DMS153 treated with DMSO at 0.1 percent for 48 hours (cell line): ENCODE results near the gene OPN4.
A peak's percentile ranks its signal among the peaks of the same experiment; 100 is the strongest.

Experiments used
- DNase-seq: peaks from one replicate; lab custom pipeline; 2025; ENCODE audit not compliant: unreplicated experiment; lab: John Stamatoyannopoulos, UW

The OPN4 gene

DNA sequence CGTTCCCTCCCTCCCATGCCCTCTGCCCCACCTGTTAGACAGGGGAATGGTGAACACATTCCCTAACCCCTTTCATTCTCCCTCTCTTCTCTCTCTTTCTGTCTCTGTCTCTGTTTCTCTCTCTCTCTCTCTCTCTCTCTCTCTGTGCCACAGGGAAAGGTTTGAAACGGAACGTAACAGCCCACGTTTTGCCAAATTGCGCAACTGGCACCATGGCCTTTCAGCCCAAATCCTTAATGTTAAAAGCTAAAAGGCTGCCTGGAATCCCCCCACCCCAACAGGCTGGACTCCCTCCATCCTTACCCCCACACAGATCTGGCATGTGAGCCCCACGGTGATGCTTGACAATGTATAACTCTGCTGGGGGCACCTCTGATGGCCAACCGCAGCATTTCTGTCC lies 44.8 kb downstream of the OPN4 start:
- DNase-seq: no peak

DNA sequence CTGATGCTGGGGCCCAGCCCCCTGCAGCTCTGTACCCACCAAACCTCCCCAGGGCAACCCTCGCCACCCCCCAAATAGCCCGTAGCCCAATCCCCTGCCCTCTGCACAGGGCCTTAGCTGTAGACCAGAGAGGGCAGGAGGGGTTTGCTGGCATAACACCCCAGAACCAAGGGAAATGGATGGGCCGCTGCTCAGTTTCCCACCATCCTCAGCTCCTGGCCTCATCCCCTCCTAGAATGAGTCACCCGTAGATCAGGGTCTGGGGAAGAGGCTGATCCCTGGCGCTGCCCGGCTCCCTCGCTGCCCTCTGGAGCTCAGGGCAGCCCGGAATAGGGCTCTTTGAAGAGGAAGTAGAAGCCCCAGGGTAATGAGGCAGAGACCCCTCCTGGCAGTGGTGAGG lies 45.2 kb downstream of the OPN4 start:
- DNase-seq: no peak

DNA sequence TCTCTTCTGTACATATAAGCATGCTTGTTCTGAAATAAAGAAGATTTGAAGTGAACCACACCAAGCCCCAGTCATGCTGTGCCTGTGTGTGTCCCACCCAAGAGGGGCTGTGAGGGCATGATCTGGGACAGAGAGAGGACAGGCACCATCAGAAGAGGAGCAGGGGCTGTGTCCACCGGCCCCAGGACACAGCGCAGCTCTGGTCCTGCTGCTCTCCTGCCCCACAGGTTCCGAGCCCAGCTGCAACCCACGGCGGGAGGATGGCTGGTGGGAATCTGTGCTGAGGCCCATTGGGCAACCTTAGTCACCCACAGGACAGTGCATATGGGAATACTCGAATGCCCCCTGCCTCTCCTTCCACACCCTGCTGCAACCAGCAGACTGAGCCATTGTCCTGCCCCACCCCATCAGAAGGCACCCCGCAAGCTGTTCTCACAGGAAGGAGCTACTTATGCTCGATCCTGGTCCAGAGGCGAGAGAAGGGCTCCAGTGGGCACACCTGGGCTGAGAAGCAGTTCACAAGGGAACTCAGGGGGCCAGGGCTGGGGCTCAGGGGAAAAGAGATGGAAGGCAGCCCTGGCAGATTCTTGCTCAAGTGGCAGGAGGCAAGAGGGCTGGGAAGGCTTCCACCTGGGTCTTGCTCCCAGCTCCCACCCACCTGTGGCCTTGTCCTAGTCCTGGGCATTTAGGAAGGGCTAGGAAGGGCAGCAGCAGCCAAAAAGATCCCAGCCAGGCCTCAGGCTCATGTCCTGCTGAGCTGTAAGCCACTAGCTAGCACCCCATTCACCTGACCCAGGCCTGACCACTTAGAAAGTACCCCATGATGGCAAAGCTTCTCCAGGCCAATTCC lies 45.9 kb downstream of the OPN4 start:
- DNase-seq: no peak

DNA sequence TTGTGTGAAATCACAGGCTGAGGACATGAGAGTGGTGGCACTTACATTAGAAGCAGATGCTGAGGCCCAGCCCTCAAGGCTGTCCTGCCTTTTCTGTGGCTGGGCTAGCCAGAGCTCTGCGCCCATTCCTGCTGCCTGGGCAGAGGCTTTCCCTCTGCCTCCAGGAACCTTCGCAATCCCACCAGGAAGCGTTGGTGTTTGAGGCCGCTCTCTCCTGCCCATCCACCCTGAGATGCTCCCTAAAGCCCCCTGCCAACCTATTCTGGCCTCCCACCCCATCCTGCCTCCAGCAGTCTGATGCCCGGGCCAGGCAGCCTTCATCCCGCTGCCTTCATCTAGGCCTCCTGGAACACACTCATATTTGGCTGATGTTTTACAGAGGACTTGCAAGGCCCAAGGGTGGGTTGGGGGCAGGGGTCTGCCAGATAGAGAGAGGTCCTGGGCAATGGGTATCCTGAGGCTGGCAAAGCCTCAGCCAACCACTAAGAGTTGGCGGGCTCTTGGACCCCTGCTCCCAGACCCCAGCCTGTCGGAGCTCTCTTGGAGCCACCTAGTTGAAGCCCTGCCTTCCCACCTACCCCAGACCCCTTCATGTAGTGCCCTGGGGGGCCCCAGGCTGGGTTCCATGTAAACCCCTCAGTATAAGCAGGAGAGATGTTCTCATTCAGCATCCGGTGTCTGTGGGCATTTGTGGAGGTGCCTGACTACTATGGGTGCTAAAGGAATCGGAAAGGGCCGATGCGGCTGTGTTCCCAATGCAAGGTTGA lies 46.7 kb downstream of the OPN4 start:
- no peak for DNase-seq

DNA sequence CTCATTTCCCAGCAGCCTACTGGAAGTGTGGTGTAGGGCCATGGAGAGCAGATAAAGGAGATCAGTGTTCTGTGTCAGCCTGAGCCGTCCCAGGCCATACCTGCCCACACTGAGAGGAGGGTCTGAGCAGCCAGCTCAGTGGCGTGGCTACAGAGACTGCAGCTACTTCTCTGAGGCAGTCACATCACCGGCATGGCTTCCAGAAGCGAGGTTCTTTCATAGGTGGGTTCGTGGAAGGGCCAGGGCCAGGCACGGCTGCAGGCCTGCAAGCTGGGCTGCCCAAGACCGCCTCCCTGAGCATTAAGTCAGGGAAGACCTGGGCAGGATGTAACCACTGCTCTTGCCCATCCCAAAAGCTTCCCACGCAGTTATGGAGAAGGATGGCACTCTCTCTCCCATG lies 48.8 kb downstream of the OPN4 start:
- DNase-seq: no peak

DNA sequence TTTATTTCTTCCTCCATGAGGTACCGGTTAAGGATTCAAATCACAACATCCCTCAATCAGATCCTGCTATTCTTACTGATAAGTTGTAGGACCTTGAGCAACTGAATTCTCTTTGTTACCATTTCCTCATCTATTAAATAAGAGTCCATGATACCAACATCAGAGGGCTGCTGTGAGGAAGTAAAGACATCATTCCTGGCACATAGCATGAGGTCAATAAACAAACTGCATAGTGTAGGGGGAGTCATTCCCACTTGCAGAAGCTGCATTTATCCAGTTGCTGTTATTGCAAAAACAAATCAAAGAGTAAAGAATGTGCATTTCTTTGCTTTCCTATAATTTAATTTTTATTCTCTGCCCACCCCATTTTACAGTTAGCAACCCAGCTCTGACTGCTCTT lies 50.8 kb downstream of the OPN4 start:
- no peak for DNase-seq

DNA sequence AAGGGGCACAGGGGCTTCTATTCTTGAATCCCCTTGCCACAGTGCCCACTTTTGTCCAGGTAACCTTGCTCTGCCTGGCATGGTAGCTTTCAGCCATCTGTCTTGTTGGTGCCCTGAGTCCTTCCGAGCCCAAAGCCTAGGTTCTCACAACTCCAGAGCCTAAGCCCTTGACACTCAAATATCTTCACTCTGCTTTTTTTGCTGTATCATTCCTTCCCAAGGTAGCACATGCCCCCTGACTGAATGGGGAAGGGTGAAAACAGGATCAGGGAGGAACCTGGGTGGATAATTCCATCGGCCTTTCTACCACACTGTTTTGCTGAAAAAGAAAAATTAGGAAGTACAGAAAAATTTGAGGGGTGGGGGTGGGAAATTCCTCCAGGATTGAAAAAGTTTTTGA lies 51.6 kb downstream of the OPN4 start:
- DNase-seq: no peak

DNA sequence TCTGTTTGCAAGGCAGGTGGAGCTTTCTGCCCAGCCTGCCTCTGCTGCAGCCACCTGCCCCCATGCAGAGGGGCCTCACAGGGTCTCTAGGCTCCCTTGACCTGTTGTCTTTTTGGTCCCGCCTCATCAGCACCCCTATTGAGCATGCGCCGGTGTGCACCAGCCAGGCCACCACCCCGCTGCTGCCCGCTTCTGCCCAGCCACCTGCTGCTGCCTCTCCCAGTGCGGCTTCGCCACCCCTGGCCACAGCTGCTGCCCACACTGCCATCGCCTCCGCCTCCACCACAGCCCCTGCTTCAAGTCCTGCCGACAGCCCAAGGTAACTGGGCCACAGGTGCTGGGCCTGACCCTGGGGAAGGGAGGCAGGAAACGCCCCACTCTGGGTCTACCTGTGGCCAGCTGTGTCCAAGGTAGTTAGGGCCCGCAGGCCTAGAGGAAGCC lies 52.1 kb downstream of the OPN4 start:
- DNase-seq: no peak

DNA sequence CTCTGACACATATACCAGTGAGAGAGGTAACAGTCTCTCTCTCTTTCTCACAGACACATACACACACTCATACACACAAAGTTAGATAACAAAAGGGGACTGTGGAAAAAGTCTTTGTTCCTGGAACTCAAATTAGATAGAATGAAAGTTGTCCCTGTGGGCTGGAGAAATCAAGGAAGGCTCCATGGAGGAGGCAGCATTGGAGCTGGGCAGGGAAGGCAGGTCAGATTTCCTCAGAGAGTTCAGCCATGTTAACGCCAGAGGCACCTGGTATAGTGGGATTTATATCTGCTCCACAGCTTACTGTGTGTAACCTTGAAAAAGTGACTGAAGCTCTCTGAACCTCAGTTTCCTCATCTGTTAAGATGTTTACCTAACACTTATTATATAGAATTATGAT lies 52.6 kb downstream of the OPN4 start:
- no peak for DNase-seq

DNA sequence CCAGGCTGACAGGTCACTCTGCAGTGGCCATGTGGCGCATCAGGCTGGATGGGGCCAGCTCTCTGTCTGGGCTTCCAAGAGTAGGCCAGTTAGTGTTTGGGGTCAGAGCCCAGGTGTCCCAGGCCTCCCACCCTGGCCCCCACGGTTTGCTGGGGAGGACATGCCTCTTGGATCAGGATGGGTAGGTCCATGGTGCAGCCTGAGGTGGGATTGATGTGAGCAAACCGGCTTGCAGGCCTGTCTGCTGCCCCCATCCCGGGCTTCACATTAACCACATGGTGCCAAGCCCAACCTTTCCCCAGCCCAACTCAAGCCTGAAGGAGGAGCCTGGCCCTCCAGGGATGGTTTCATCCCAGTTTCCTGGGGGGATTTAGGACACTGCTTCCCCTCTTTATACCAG lies 53.2 kb downstream of the OPN4 start:
- DNase-seq: no peak

DNA sequence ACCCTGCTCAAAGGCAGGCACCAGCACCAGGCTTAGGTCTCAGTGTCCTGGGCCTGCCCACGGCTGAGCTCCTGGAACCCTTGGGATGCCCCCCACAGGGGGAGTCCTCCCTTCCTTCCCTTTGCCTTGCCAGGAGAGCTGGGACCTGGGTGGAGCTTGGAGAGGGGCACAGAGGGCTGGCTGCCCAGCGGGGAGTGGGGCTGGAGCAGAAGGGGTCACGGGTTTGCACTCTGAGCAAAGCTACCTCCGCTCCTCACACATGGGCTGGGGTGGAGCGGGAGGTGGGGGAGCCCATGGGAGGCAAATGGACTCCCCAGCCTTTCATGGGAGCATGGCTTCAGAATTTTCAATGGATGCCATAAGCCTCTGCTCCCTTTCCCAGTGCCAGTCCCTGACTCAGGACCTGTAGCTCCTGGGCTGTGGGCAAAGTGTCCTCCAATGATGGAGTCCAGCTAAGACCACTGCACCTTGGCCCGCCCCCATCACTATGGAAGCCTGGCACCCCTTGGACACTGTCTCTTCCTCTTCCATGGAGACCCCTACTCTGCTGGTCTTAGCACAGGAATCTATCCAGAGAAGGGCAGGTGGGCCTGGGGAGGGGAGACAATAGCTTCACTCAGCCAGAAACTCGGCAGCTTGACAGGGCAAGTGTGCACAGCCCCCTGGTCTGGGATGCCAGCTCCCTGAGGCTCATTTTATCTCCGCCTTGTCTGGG lies 53.9 kb downstream of the OPN4 start:
- no peak for DNase-seq

DNA sequence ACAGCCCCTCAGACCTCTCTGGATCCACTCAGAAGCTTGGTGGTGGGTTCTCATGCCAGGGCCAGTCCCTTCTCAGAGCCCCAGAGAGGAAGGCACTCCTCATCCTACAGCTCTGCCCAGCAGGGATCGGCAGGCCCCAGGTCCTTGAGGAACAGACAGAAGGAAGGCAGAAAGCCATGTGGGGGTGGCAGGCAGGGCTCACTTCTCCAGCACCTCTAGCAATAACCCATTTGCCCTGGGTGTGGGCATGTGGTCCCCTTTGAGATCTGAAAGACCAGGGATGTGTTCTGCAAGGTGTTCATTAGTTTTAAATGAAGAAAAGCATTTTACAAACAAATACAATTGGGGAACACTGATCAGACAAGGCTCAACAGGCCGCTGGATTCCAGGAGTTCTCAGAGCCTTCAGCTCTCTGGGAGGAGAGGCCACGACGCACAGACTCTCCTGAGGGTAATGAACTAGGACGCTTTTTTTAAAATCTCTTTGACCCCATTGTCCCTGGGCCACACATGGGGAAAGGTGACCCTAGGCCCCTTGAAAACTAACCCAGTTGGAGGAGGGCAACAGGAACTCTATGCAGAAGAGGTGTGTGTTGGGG lies 54.5 kb downstream of the OPN4 start:
- DNase-seq: no peak

DNA sequence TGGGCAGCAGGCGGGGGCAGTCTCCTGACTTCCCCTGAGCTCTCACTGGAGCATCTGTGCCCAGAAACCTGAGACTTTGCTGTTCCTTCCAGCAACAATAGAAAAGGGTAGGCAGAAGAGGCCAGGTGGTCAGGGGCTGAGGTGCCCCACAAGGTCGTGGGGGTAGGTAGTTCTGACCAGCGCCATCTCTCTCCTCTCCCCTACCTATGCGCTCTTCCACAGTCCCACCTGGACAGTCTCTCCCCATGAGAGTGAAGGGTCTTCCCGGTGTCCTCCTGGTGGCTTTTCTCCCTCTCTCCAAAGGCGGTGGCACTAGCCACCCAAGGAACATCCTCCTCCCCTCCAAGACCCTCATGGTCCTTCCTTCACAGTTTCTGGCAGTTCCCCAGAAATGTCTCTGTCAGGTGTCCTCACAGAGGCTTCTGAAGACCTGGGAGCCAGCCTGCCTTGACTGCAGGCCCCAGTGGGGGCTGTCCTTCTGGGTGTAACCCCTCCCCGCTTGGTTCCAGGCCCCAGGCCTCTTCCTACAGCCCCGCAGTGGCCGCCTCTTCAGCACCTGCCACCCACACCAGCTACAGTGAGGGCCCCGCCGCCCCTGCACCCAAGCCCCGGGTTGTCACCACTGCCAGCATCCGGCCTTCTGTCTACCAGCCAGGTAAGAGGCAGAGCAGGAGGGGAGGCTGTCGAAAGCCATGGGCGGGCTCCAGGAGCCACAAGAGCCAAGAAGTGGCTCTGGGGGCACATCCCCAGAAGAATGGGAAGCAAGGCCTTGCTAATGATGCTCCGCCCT lies 55.2 kb downstream of the OPN4 start:
- no peak for DNase-seq

DNA sequence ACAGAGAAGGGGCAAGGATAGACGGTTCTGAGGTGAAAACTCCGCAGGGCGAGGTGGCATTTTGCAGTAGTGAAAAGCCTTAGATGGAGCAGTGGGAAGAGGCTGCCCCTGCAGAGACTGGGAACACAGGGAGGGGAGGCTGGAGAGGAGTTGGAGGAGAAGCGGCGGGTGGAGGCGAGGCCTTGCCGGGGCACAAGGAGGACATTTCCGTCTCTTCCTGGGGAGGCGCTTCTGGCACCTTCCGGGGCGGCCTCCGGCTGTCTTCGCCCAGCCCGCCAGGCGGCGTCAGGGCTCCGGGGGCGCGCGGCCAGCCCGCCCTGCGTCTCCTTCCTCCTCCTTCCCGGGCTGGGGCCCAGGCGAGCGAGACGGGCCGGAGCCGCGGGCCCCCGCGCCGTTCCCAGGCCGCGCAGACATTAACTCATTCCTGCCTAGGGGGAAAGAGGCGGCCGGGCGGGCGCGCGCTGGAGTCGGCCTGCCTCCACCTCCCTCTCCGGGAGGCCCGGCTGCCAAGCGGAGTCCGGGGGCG lies 56.7 kb downstream of the OPN4 start:
- DNase-seq: peak; percentile 64

DNA sequence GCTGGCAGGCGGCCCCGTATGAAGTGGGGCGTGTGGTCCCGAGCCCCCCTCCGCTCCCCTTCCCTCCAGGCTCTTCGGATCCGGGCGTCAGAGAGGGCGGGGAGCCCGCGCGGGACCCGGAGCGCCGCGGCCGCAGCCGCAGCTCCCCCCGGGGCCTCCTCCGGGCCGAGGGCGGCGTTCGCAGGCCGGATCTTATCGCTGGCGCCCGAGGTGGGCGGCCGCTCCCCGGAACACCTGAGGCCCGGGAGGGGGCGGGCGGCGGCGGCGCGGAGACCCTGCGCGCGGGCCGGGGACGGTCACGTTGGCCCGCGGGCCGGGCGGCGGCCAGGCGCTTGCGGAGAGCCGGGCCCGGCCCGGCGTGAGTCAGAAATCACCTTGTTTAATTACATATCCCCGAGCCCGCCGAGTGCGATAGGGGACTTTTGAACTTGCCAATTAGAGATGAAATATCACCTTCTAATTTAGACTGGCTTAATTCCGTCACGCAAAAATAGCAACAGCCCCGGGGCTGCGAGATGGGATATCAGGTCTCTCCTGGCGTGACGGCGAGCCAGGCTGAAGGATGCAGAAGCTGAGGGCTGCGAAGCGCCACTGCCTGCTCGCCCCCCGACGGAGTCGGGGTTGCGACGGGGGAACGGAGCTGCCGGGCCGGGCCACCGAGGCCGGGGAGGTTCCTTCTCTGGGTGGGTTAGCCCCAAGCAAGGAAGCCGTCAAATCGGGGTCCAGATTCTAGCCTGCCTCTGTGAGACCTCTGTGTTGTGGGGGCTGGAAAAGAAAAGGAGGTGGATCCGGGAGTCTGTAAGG lies 57.4 kb downstream of the OPN4 start:
- DNase-seq: peak; percentile 6

DNA sequence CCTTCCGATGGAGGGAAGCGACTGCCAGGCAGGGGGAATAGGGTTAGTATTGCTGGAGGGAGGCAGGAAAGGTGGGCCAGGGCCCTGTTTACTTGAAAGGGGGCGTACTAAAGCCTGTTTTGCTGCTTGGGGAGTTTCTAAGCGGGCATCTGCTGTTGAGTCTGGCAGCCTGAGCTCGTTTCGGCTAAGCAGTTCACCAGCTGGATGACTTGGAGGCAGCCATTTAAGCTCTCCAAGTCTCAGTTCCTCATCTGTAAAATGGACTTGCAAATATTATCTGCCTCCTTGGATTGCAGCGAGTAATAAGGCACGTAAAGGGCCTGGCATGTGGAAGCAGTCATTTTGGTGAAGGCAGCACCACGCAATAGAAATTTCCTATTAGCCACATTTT lies 58.0 kb downstream of the OPN4 start:
- DNase-seq: no peak

DNA sequence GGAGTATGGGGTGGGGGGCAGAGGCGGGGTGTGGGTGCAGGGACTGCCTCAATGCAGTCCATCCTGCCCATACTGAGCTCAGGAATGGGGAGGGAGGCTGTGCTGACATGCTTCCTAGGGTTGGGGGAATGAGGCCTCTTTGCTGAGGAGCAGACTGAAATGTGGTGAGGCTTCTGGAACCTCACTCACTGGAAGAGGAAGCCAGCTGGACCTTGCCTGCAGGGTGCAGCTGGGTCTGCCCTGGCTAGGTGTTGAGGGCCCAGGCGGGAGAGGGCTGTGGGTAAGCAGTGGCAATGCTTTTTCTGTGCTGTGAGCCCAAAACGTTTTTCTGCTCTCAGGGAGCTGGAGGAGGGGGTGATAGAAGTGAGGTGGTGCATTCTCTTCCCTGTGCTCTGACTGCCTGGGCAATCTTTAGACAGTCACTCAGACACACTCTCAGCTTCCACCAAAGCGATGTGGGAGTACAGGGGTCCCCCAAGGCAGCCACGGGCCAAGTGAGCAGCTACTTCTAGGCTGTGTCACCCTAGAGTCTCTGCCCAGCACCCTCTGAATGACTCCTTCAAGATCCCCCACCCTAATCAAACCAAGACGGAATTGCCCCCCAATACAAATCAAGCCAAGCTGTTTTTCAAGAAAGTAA lies 60.9 kb downstream of the OPN4 start:
- no peak for DNase-seq

DNA sequence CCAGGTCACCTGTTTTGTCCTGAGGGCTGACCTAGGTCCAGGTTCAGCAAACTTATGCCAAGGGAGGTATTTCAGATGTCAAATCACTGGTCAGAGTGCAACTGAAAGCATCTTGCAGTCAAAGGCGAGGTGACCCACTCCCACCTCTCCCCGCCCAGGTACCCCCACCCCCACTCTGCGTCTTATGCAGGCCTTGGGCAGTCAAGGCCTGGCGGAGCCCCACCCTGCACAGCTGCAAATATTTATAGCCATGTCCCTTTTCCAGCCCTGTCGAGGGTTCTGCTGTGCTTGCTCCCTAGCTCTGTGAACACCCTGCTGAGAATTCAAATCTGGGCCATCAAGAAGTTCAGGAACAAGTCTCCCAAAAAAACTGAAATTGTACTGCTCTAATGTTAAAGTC lies 61.5 kb downstream of the OPN4 start:
- DNase-seq: no peak
